HepG2 (cell line): ENCODE data around the gene TPPP2. TPM values are rescaled to one million over a fixed set of nuclear protein-coding genes. Genes with fewer than 3 reads are reported as not detected.

ENCODE experiments used
- ATAC-seq: fragments of 200-7000 bp; cut with Tn5 transposase; 3 replicates; pipeline ENCODE4 v1.9.1; 2020; ENCODE audit warnings: mild to moderate bottlenecking, moderate library complexity
- BruUV-seq: library from RNA; stranded (reverse); fragments of 400-500 nt; replicated peaks from 2 replicates; lab custom pipeline; 2021; lab: Mats Ljungman, UMichigan
- CTCF ChIA-PET: fragments of 300-600 bp; formaldehyde crosslinking; extraction: SDS; loops from one replicate; lab custom pipeline; 2021; ENCODE audit warnings: low total read pairs, inconsistent platforms, low intra/inter-chr PET ratio; lab: Yijun Ruan, JAX
- POLR2A ChIA-PET: fragments of 350-600 bp; sonication (Branson Sonifier 250); formaldehyde crosslinking; loops from one replicate; lab custom pipeline; 2020; ENCODE audit warnings: antibody characterized with exemption, inconsistent platforms; lab: Yijun Ruan, JAX
- DNase-seq: peaks from one replicate; pipeline ENCODE4 v3.0.0-alpha.2; 2015; ENCODE audit warnings: low spot score
- FAIRE-seq: peaks from 3 replicates; lab custom pipeline; 2011; peaks lifted over from hg19 to GRCh38; lab: Jason Lieb, UNC
- H2AFZ ChIP-seq: one replicate; pipeline ENCODE4 v1.6.1; 2011; ENCODE audit warnings: low read length, inconsistent platforms
- H3K27ac ChIP-seq: fragments of 300-600 bp; 3 replicates; pipeline ENCODE4 v1.8.0; 2011; ENCODE audit warnings: mixed run types, mild to moderate bottlenecking, mixed read lengths, low read length, inconsistent platforms; ENCODE audit not compliant: insufficient read depth; ENCODE audit errors: extremely low read length
- H3K27me3 ChIP-seq, 2 experiments: fragments of 200-600 bp in 1 of 2; 2 replicates in 1 of 2; 3 replicates in 1 of 2; pipeline versions ENCODE4 v1.6.0 to v1.8.0; 2011; ENCODE audit warnings: low read length in 2 of 2, mild to moderate bottlenecking in 2 of 2, moderate library complexity in 2 of 2, inconsistent platforms in 1 of 2; ENCODE audit not compliant: insufficient read depth in 2 of 2, control insufficient read depth in 1 of 2
- H3K36me3 ChIP-seq, 2 experiments: fragments of 200-600 bp in 1 of 2; replicated peaks in 1 of 2; 2 replicates in 1 of 2; 3 replicates in 1 of 2; pipeline versions ENCODE4 v1.5.1 to v1.8.0; 2011; ENCODE audit warnings: low read length in 2 of 2, inconsistent platforms in 1 of 2; ENCODE audit not compliant: insufficient read depth in 2 of 2, control insufficient read depth in 1 of 2
- H3K4me1 ChIP-seq: 2 replicates; pipeline ENCODE4 v1.5.1; 2012; ENCODE audit warnings: low read length, inconsistent platforms; ENCODE audit not compliant: insufficient read depth
- H3K4me2 ChIP-seq: 2 replicates; pipeline ENCODE4 v1.6.0; 2011; ENCODE audit warnings: low read depth, low read length, inconsistent platforms
- H3K4me3 ChIP-seq, 3 experiments: fragments of 200-600 bp in 1 of 3; sonication (generic), shearing (Covaris generic) in 1 of 3; replicated peaks in 1 of 3; 2 replicates each; pipeline ENCODE4 v1.5.1; 2011 to 2016; ENCODE audit warnings: low read length in 3 of 3, inconsistent platforms in 2 of 3, low read depth in 2 of 3, mild to moderate bottlenecking in 2 of 3, control low read depth in 1 of 3, mixed read lengths in 1 of 3; ENCODE audit not compliant: insufficient read depth in 1 of 3
- H3K79me2 ChIP-seq: one replicate; pipeline ENCODE4 v1.6.1; 2011; ENCODE audit warnings: low read length, inconsistent platforms; ENCODE audit not compliant: insufficient read depth
- H3K9ac ChIP-seq: 2 replicates; pipeline ENCODE4 v1.6.0; 2011; ENCODE audit warnings: mild to moderate bottlenecking, low read depth, low read length, inconsistent platforms; ENCODE audit not compliant: insufficient read depth
- H3K9me3 ChIP-seq: 2 replicates; pipeline ENCODE4 v1.5.1; 2012; ENCODE audit warnings: mild to moderate bottlenecking, low read length
- H4K20me1 ChIP-seq: 2 replicates; pipeline ENCODE4 v1.6.0; 2011; ENCODE audit warnings: inconsistent platforms, mild to moderate bottlenecking, low read length, moderate library complexity; ENCODE audit not compliant: insufficient read depth
- ADNP ChIP-seq: sonication (generic); formaldehyde crosslinking; IDR thresholded peaks from 2 replicates; pipeline ENCODE4 v1.4.0; 2020; ENCODE audit warnings: missing genetic modification reagents
- AKAP8 ChIP-seq: sonication (generic); formaldehyde crosslinking; IDR thresholded peaks from 2 replicates; pipeline ENCODE4 v1.5.1; 2020; ENCODE audit warnings: mild to moderate bottlenecking, missing genetic modification reagents
- CENPBD1 ChIP-seq: sonication (generic); formaldehyde crosslinking; IDR thresholded peaks from 2 replicates; pipeline ENCODE4 v1.8.0; 2022; ENCODE audit warnings: missing genetic modification reagents, low read depth, mild to moderate bottlenecking, borderline replicate concordance
- DDIT3 ChIP-seq: sonication (generic); formaldehyde crosslinking; IDR thresholded peaks from 2 replicates; pipeline ENCODE4 v1.4.0; 2020; ENCODE audit warnings: mild to moderate bottlenecking, missing genetic modification reagents
- DNMT3B ChIP-seq: conservative IDR thresholded peaks from 2 replicates; pipeline ENCODE4 v1.6.1; 2016; ENCODE audit warnings: missing biosample characterization, control low read depth
- EZH2 ChIP-seq: conservative IDR thresholded peaks from 2 replicates; pipeline ENCODE4 v1.6.1; 2012; ENCODE audit warnings: mild to moderate bottlenecking, low read depth, low read length, moderate library complexity
- HNF1A ChIP-seq, 2 experiments: sonication (generic) in 1 of 2; formaldehyde crosslinking in 1 of 2; IDR thresholded peaks; 2 replicates each; pipeline versions ENCODE4 v1.4.0 to v1.6.1; 2016 to 2020; ENCODE audit warnings: borderline replicate concordance in 1 of 2, low read depth in 1 of 2, mild to moderate bottlenecking in 1 of 2, missing genetic modification reagents in 1 of 2
- KLF13 ChIP-seq: sonication (generic); formaldehyde crosslinking; IDR thresholded peaks from 2 replicates; pipeline ENCODE4 v1.4.0; 2020; ENCODE audit warnings: mild to moderate bottlenecking, missing genetic modification reagents
- PBX3 ChIP-seq: sonication (generic); formaldehyde crosslinking; IDR thresholded peaks from 2 replicates; pipeline ENCODE4 v1.8.1; 2023; ENCODE audit warnings: missing genetic modification reagents, inconsistent platforms, borderline replicate concordance
- SP1 ChIP-seq, 2 experiments: fragments of 450-650 bp in 1 of 2; sonication (generic) in 1 of 2; formaldehyde crosslinking in 1 of 2; IDR thresholded peaks; 2 replicates each; pipeline versions ENCODE4 v1.4.0 to v1.6.1; 2016 to 2020; ENCODE audit warnings: missing genetic modification reagents in 1 of 2
- TERF1 ChIP-seq: sonication (generic); formaldehyde crosslinking; IDR thresholded peaks from 2 replicates; pipeline ENCODE4 v1.8.0; 2022; ENCODE audit warnings: mild to moderate bottlenecking, missing genetic modification reagents, moderate library complexity
- U2AF2 ChIP-seq: fragments of 200-400 bp; formaldehyde crosslinking; IDR thresholded peaks from 2 replicates; pipeline ENCODE4 v1.6.1; 2017; ENCODE audit warnings: low read depth, mild to moderate bottlenecking, low read length
- XBP1 ChIP-seq: sonication (generic); formaldehyde crosslinking; IDR thresholded peaks from 2 replicates; pipeline ENCODE4 v1.5.0; 2020; ENCODE audit warnings: missing genetic modification reagents
- YY1 ChIP-seq: IDR thresholded peaks from 2 replicates; pipeline ENCODE4 v1.6.1; 2011; ENCODE audit warnings: low read length, low read depth, moderate library complexity, mild to moderate bottlenecking; ENCODE audit not compliant: insufficient read depth, insufficient replicate concordance
- ZBTB8A ChIP-seq: sonication (generic); formaldehyde crosslinking; IDR thresholded peaks from 2 replicates; pipeline ENCODE4 v1.4.0; 2020; ENCODE audit warnings: mild to moderate bottlenecking, low read depth, missing genetic modification reagents, borderline replicate concordance
- ZNF543 ChIP-seq: sonication (generic); formaldehyde crosslinking; IDR thresholded peaks from 2 replicates; pipeline ENCODE4 v1.4.0; 2020; ENCODE audit warnings: mild to moderate bottlenecking, missing genetic modification reagents
- WGBS: methylation state at CpG from one replicate; pipeline ENCODE4 v1.1.6; 2017; ENCODE audit warnings: low lambda C conversion rate; 5-methylcytosine and 5-hydroxymethylcytosine counted together
- in situ Hi-C: cut with HindIII; loops from 2 replicates; pipeline ENCODE4 v1.10.0; 2017; ENCODE audit warnings: low pct_unique_long_range_greater_than_20kb; ENCODE audit not compliant: extremely low pct_ligation_motif_present
- intact Hi-C: fragments of 100-400 bp; cut with micrococcal nuclease; formaldehyde crosslinking; loops from one replicate; pipeline ENCODE4 v1.10.0; 2022; ENCODE audit not compliant: unreplicated experiment
- polyA plus RNA-seq, 8 experiments: library from polyadenylated mRNA; depleted of rRNA in 3 of 8; stranded (reverse) in 7 of 8; unstranded in 1 of 8; fragments of >200 nt; fragmentation: Illumina TruSeq in 4 of 8; extraction: Trizol in 4 of 8; gene quantifications; 2 replicates each; pipeline versions ENCODE4 v1.2.1 to v1.2.3, GENCODE V29; 2011 to 2016; ENCODE audit warnings: low read depth in 4 of 8, missing spikeins in 1 of 8, mixed read lengths in 1 of 8; ENCODE audit not compliant: insufficient read depth in 1 of 8
- total RNA-seq, 5 experiments: library from RNA; depleted of rRNA; stranded (reverse); fragments of >200 nt; fragmentation: Illumina TruSeq; extraction: Trizol; gene quantifications; 2 replicates each; pipeline ENCODE4 v1.2.3, GENCODE V29; 2016; ENCODE audit warnings: low read depth in 1 of 5

TPPP2 gene
- total and polyA plus RNA-seq, 2 of the 13 experiments (the other 11 are each of a cell fraction or from before 2014, with no cell fraction given) = 0.58 to 4.2 TPM

GRCh38 chr14:20999591-20999990, 30.4 kb upstream of the TPPP2 start (continued):
- no peak for TF ChIP-seq DNMT3B (CRISPR knock-in tag)
- TF ChIP-seq XBP1 (CRISPR knock-in tag) = no peak
- TF ChIP-seq HNF1A (IDR thresholded peaks at IDR 0.05; ENCODE audit: low read depth) = no peak
- TF ChIP-seq HNF1A (CRISPR knock-in tag; IDR thresholded peaks at IDR 0.05; ENCODE audit: borderline replicate concordance) = no peak
- TF ChIP-seq TERF1 = no peak
- TF ChIP-seq ADNP = no peak
- TF ChIP-seq U2AF2 = no peak
- no peak for TF ChIP-seq ZNF543 (CRISPR knock-in tag)
- TF ChIP-seq, all 625 proteins: peak for 0

GRCh38 chr14:21001218-21001617, 28.8 kb upstream of the TPPP2 start:
- Histone ChIP-seq H3K9ac (no peak overlapping the region), H3K36me3 (peaks cover 3 to 5% of the 10 kb centered on the region in 2 experiments; a peak in 4 of 5 replicates)
- no TSS peak for BruUV-seq
- no peak for TF ChIP-seq XBP1 (CRISPR knock-in tag)
- TF ChIP-seq AKAP8 (CRISPR knock-in tag) = no peak
- TF ChIP-seq YY1 = no peak
- TF ChIP-seq EZH2 = no peak
- no peak for TF ChIP-seq SP1 (IDR thresholded peaks at IDR 0.05)
- no peak for TF ChIP-seq SP1 (CRISPR knock-in tag; IDR thresholded peaks at IDR 0.05)
- no peak for TF ChIP-seq CENPBD1 (CRISPR knock-in tag)
- TF ChIP-seq ZBTB8A (CRISPR knock-in tag) = no peak
- TF ChIP-seq DDIT3 (CRISPR knock-in tag) = no peak
- no peak for TF ChIP-seq KLF13 (CRISPR knock-in tag)
- no peak for TF ChIP-seq PBX3

More at GRCh38 chr14:21001218-21001617, 28.8 kb upstream of the TPPP2 start:
- no peaks in the 10 kb centered on the region for H3K9me3 ChIP-seq
- H2AFZ ChIP-seq = no peak overlapping the region
- no peak; the same call in 2 of the 3 replicates for ATAC-seq
- CTCF ChIA-PET = no interaction called here
- intact Hi-C loops (no loop called here), in situ Hi-C loops (no loop called here)
- H3K4me2 ChIP-seq = no peak overlapping the region
- no peak for FAIRE-seq
- POLR2A ChIA-PET = no interaction called here
- H4K20me1 ChIP-seq = no peaks in the 10 kb centered on the region
- no peak for DNase-seq
- no peaks in the 10 kb centered on the region for H3K79me2 ChIP-seq
- H3K27ac ChIP-seq = no peak overlapping the region
- no peak overlapping the region for H3K4me3 ChIP-seq
- H3K27me3 ChIP-seq = 0 out of 5 replicates have a peak, but pooled peaks cover 0 to 3% of the 10 kb centered on the region in 2 experiments
- H3K4me1 ChIP-seq = peaks cover 24% of the 10 kb centered on the region
- WGBS = 47% methylated on average over 7 of the region's 7 CpGs
